HG02759 (cell line): ENCODE data around the gene LAG3.
A peak's percentile ranks its signal among the peaks of the same experiment; 100 is the strongest.

Experiments
- ATAC-seq: cut with Tn5 transposase; IDR thresholded peaks from one replicate; pipeline ENCODE4 v1.9.1; 2021; ENCODE audit warnings: mild to moderate bottlenecking, moderate library complexity; ENCODE audit not compliant: unreplicated experiment

The LAG3 gene

GRCh38 chr12:6752921-6753771, 19.2 kb upstream of the LAG3 start, which contains the start of gene MLF2:
TSS of gene MLF2 (minus strand) at chr12:6753141. CDS start at chr12:6752334, 807 bp downstream.
- ATAC-seq, result peak; percentile 86

GRCh38 chr12:6753772-6754356, 18.5 kb upstream of the LAG3 start:
- ATAC-seq, result no peak

DNA sequence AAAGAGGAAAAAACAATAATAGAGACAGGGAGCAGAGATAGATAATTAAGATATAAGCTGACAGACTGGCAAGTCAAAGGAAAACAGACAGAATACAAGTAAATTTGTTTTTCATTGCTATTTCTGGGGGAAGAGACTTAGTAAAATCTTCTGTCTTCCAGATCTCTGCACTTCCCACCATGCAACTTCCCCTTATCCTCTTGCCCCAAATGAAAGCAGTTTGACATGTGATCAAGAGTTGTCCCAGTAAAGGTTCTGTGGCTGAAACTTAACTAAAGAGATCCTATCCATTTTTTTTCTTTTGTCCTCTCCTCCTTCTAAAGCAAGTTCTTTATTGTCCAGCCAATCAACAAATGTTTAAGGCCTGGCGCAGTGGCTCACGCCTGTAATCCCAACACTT, 17.9 kb upstream of the LAG3 start:
- no peak for ATAC-seq

DNA sequence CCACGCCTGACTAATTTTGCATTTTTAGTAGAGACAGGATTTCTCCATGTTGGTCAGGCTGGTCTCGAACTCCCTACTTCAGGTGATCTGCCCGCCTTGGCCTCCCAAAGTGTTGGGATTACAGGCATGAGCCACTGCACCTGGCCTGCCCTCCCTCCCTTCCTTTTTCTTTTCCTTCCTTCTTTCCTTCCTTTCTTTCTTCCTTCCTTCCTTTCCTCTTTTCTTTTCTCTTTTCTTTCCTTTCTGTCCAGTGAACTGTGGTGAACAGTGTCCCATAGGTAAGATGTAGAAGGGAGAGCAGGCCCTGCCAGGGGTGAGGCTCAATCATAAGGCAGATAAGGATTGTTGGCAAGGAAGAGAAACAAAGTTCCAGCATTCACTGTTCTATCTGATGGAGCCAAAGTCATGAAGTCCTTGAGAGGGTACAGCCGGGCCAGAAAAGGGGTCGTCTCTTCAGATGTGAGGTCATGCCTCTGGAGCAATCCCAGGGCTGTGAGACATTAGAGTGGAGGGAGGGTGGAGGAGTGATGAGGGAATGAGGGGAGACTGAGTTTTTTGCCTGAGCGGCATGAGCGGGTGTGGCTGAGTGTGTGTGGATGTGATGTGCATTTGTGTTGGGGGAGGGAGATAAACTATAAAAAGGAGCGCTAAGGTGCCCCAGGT, 15.2 kb upstream of the LAG3 start:
- no peak for ATAC-seq

GRCh38 chr12:6758506-6759095, 13.7 kb upstream of the LAG3 start:
- ATAC-seq, result no peak

GRCh38 chr12:6759741-6760140, 12.6 kb upstream of the LAG3 start:
- no peak for ATAC-seq

DNA sequence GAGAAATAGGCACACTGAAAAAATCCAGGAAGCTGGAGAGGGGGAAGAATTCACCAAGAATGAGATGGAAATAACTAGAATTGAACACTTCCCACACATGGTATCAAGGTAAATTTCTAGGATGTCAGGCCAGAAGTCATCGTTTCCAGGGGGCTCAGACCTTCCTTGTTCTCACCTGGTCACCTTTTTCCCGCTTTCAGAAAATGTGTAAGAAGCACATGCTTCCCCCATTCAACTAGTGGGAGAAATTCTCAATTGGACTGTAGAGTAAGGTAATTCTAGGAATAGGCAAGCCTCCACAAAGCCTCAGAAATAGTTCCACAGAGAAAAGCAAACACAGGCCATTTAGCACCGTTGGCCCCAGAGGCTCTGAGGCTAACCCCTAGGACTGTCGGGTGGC, 8.9 kb upstream of the LAG3 start:
- ATAC-seq, result no peak

- peak; percentile 78 for ATAC-seq
Observed at GRCh38 chr12:6764011-6764828, 8.1 kb upstream of the LAG3 start.

- no peak for ATAC-seq
Observed at GRCh38 chr12:6765048-6765633, 7.2 kb upstream of the LAG3 start.

- ATAC-seq, result peak; percentile 20
Observed at GRCh38 chr12:6765634-6766581, 6.4 kb upstream of the LAG3 start, which contains the start of gene PTMS. TSS of gene PTMS (plus strand) at chr12:6766363. CDS start at chr12:6766706, 343 bp downstream.

DNA sequence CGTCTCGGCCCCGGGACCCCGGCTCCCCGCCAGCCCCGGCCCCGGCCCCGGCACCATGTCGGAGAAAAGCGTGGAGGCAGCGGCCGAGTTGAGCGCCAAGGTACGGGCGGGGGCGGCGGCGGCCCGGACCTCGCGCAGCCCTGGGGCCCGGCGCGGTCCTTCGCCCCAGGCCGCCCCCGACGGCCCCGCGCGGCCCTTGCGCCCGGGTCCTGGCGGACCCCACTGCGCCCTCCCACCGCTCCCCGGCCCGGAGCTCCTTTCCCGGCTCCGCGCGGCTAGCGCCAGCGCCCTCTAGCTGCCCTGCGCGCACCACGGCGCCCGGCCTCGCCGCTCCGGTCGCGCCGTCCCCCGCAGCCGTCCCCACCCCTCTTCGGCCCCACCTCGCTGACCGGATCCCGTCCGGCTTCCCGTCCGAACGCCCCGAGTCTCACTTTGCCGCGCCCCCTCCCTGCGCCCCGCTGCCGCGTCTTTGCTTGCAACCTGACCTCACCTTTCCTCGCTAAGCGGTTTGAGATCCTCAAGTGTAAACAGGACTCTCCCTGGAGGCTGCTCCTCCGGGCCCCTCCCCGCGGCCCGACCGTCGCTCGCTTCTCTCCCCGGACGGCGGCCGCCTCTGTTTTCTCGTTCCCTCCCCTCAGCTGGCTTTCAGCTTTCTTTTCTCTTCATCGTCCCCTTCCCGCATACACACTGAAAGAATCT, 5.5 kb upstream of the LAG3 start:
- ATAC-seq, result peak; percentile 58

DNA sequence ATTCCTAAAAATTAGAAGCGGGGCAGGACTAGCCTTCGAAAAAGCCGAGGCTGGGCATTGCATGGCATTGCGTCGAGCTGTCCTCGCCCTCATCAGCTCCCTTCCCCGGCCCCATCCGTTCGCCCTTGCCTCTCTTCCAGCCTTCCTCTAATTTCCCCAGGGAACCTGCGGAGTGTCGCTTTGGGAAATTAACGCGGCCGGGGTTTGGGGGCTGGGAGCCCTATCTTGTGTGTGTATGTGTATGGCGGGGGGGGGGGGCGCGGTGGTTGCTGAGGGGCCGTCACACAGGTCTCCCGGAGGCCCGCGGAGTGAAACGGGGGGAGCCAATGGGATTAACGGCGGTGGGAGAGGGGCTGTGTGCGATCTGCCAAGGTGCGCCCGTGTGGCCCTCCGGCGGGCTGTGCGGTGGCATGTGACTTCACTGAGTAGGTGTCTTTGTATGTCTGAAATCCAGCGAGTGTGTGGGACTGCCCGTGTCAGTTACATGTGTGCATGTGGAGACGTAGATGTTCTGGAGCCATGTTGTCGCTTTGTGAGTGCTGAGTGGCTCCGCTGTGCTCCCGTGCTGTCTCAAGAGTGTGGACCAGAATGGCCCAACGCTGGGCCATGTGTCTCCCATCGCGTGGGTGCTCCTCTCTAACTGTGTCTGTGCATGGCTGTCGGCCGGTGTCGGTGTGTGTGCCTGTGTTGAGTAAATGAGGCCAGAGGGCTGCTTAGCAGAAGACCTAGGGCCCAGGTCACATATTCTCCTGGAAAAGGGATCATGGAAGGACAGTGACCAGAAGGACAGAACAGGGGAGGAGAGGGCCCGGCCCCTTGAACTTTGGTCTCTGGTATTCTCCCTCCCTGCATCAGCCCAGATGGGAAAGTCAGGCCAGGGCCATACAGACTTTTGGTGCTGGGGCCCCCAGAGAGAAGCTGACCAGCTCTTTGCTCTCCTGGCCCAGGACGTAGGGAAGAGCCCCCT, 4.7 kb upstream of the LAG3 start:
- ATAC-seq, result no peak

DNA sequence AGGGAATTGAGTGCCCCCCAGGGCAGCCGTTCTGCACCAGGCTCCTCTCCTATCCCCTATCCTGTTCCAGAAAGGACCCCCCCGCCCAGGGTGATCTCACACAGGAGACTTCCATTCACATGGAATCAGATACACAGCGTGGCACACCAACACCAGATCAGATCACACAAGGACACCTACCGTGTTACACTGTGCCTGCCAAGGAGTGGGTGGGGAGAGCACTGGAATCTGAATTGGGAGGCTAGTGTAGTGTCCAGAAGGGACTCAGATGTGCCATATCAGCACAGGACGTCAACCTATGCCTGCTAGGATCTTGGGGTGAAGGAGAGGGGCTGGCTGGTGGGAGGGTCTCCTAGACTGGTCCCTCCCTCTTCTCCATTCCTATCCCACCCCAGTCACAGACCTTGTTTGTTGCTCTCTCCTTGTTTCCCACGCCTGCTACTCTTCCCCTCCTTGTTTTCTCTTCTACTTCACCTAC, 3.8 kb upstream of the LAG3 start:
- ATAC-seq, result no peak

- ATAC-seq, result no peak
Observed at GRCh38 chr12:6768990-6769389, 3.3 kb upstream of the LAG3 start.

DNA sequence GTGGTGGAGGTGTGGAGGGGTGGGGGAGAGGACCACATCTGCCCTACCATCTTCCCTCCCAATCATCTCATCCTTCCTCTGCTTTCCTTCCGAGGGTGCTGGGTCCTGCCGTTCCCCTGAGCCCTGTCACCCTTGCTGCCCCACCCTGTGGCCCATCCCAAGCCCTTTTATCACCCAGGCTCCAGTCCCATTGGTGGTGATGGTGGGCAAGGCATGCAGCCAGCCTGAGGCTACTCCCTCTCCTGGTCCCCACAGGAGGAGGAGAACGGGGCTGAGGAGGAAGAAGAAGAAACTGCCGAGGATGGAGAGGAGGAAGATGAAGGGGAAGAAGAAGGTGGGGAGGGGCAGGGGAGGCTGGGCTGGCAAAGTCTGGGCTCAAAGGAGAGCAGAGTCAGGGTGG, 2.7 kb upstream of the LAG3 start:
- no peak for ATAC-seq

GRCh38 chr12:6770094-6770493, 2.2 kb upstream of the LAG3 start:
- ATAC-seq, result no peak

DNA sequence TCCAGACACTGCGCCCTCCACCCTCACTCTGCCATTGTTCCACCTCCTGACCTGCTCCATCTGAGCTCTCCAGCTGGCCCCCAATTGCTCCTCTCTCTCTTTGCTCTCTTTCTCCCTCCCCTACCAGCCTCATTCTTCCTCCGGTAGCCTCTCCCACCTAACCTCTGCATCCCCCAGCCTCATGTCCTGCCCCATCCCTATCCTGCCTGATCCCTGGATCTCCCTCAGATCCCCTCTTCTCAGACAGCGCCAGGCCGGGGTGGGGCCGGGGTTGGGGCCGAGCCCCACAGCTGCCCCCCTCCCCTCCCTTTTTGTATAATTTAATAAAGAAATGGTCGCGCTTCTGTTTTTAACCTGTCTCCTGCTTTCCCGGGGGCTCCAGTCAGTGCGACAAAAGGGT, 1.7 kb upstream of the LAG3 start:
- no peak for ATAC-seq
